ENCODE data around the gene SCAP. TPM values are rescaled to one million over a fixed set of nuclear protein-coding genes. Genes with fewer than 3 reads are reported as not detected.

SCAP gene
- total RNA-seq, 1 donor from 2014 or later = 67.4 TPM

GRCh38 chr3:47399016-47399415 lies 76.7 kb downstream of the SCAP start:
- H3K4me3 ChIP-seq (ENCODE audit: low read depth, low read length) = no peak overlapping the region
- no peak for DNase-seq (ENCODE audit: low read depth)
- peaks cover 2% of the 10 kb centered on the region for H3K36me3 ChIP-seq (ENCODE audit: control insufficient read depth, insufficient read depth, low read length)
- TF ChIP-seq, protein P1, sequence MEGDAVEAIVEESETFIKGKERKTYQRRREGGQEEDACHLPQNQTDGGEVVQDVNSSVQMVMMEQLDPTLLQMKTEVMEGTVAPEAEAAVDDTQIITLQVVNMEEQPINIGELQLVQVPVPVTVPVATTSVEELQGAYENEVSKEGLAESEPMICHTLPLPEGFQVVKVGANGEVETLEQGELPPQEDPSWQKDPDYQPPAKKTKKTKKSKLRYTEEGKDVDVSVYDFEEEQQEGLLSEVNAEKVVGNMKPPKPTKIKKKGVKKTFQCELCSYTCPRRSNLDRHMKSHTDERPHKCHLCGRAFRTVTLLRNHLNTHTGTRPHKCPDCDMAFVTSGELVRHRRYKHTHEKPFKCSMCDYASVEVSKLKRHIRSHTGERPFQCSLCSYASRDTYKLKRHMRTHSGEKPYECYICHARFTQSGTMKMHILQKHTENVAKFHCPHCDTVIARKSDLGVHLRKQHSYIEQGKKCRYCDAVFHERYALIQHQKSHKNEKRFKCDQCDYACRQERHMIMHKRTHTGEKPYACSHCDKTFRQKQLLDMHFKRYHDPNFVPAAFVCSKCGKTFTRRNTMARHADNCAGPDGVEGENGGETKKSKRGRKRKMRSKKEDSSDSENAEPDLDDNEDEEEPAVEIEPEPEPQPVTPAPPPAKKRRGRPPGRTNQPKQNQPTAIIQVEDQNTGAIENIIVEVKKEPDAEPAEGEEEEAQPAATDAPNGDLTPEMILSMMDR (IDR thresholded peaks at IDR 0.05; ENCODE audit: insufficient read depth, low read length, poor library complexity, severe bottlenecking) = no peak
- no peaks in the 10 kb centered on the region for H3K27me3 ChIP-seq (ENCODE audit: control insufficient read depth, insufficient read depth, low read length)

GRCh38 chr3:47398228-47398627 lies 77.5 kb downstream of the SCAP start:
- TF ChIP-seq, protein P1 (IDR thresholded peaks at IDR 0.05; ENCODE audit: insufficient read depth, low read length, poor library complexity, severe bottlenecking) = no peak
- H3K4me3 ChIP-seq (ENCODE audit: low read depth, low read length) = no peak overlapping the region
- peaks cover 2% of the 10 kb centered on the region for H3K36me3 ChIP-seq (ENCODE audit: control insufficient read depth, insufficient read depth, low read length)
- no peak for DNase-seq (ENCODE audit: low read depth)
- no peaks in the 10 kb centered on the region for H3K27me3 ChIP-seq (ENCODE audit: control insufficient read depth, insufficient read depth, low read length)

- DNase-seq (ENCODE audit: low read depth) = no peak
- Histone ChIP-seq H3K36me3 (ENCODE audit: control insufficient read depth, insufficient read depth, low read length) (no peaks in the 10 kb centered on the region), H3K4me3 (ENCODE audit: low read depth, low read length) (no peak overlapping the region), H3K27me3 (ENCODE audit: control insufficient read depth, insufficient read depth, low read length) (no peaks in the 10 kb centered on the region)
- TF ChIP-seq, protein P1 (IDR thresholded peaks at IDR 0.05; ENCODE audit: insufficient read depth, low read length, poor library complexity, severe bottlenecking) = no peak
These were observed 80.9 kb downstream of the SCAP start for GRCh38 chr3:47394881-47395280.

DNA sequence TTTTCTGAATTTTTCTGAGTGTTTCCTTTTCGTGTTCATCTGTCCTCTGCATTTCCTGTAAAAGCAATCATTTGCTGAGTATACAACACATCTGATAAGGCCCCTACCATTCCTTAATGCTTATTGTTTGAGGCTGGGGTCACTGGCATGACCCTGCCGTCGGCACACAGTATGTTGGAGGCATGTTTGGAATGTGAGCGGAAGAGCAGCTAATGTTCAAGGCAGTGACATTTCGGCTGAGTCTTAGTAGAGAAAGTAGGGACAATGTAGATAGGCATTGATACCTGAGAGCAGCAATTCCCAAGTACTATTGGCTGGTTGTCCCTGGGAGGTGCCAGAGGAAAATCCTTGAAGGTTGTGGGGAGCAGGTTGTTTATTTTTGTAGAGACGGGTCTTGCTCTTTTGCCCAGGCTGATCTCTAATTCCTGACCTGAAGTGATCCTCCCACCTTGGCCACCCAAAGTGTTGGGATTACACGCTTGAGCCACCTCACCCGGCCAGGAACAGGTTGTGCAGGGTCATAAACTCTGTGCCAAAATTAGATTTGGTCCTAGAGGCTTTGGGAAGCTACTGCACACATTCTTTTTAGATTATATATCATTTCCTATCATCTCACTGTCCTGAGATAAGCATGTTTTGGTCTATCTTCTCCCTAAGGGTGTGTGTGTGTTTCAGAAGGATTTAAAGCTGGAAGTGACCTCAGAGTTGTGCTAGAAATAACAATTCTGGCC lies 81.4 kb downstream of the SCAP start:
- H3K4me3 ChIP-seq (ENCODE audit: low read depth, low read length) = no peak overlapping the region
- H3K36me3 ChIP-seq (ENCODE audit: control insufficient read depth, insufficient read depth, low read length) = no peaks in the 10 kb centered on the region
- peak; percentile 21 for DNase-seq (ENCODE audit: low read depth)
- TF ChIP-seq, protein P1 (IDR thresholded peaks at IDR 0.05; ENCODE audit: insufficient read depth, low read length, poor library complexity, severe bottlenecking) = no peak
- no peaks in the 10 kb centered on the region for H3K27me3 ChIP-seq (ENCODE audit: control insufficient read depth, insufficient read depth, low read length)

GRCh38 chr3:47392933-47393332 lies 82.8 kb downstream of the SCAP start:
- H3K36me3 ChIP-seq (ENCODE audit: control insufficient read depth, insufficient read depth, low read length) = no peaks in the 10 kb centered on the region
- TF ChIP-seq, protein P1 (IDR thresholded peaks at IDR 0.05; ENCODE audit: insufficient read depth, low read length, poor library complexity, severe bottlenecking) = no peak
- no peak overlapping the region for H3K4me3 ChIP-seq (ENCODE audit: low read depth, low read length)
- DNase-seq (ENCODE audit: low read depth) = no peak
- no peaks in the 10 kb centered on the region for H3K27me3 ChIP-seq (ENCODE audit: control insufficient read depth, insufficient read depth, low read length)

DNA sequence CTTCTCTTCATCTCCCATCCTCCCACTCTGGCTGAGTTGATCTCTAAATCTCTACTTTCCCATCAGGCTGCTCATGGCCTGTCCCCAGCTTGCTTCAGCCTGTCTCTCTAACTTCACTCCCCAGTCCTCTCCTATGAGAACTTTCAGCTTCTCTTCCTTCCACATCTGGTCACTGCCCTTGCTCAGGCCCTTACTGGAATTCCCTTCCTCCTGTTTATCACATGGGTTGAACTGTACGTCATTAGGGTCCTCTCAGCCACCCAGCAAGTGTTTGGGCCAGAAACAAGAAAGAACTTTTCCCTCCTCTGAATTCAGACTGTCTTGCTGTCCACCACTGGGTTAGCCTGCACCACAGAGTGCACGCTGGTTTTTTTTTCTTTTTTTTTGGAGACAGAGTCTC lies 89.9 kb downstream of the SCAP start:
- no peak for DNase-seq (ENCODE audit: low read depth)

More for the DNA sequence above, 89.9 kb downstream of the SCAP start:
- H3K4me3 ChIP-seq (ENCODE audit: low read depth, low read length) = no peak overlapping the region
- H3K27me3 ChIP-seq (ENCODE audit: control insufficient read depth, insufficient read depth, low read length) = no peaks in the 10 kb centered on the region
- no peaks in the 10 kb centered on the region for H3K36me3 ChIP-seq (ENCODE audit: control insufficient read depth, insufficient read depth, low read length)
- TF ChIP-seq, protein P1 (IDR thresholded peaks at IDR 0.05; ENCODE audit: insufficient read depth, low read length, poor library complexity, severe bottlenecking) = no peak
